Activated T-helper 1 cell treated with Interleukin-2 at 50 U/mL for 16 hours (primary cell): ENCODE data around the gene MINAR1.

Experiments
- DNase-seq: peaks from one replicate; pipeline ENCODE4 v3.0.0-alpha.2; 2020; ENCODE audit warnings: low read depth

The MINAR1 gene

GRCh38 chr15:79463043-79463780 is 31.1 kb downstream of the MINAR1 start:
- DNase-seq: no peak

- no peak for DNase-seq
Measured at GRCh38 chr15:79463781-79464270, 31.7 kb downstream of the MINAR1 start.

GRCh38 chr15:79466488-79466887 is 34.4 kb downstream of the MINAR1 start:
- DNase-seq: no peak

GRCh38 chr15:79467865-79468586 is 35.9 kb downstream of the MINAR1 start:
- no peak for DNase-seq

GRCh38 chr15:79472446-79472845 is 40.3 kb downstream of the MINAR1 start:
- no peak for DNase-seq

GRCh38 chr15:79474252-79474651 is 42.1 kb downstream of the MINAR1 start:
- DNase-seq: no peak

GRCh38 chr15:79475306-79475705 is 43.2 kb downstream of the MINAR1 start:
- DNase-seq: no peak

GRCh38 chr15:79478108-79478507 is 46.0 kb downstream of the MINAR1 start:
- no peak for DNase-seq

GRCh38 chr15:79479616-79480015 is 47.5 kb downstream of the MINAR1 start:
- DNase-seq: no peak

GRCh38 chr15:79481793-79482192 is 49.7 kb downstream of the MINAR1 start:
- DNase-seq: no peak
